Measurements from ENCODE around the gene FBXO47.
"Not testable (repeated sequence)": the region's sequence is repeated elsewhere in the genome, so short reads cannot be mapped to it uniquely, and the experiment has no call there.

Gene FBXO47

GRCh38 chr17:38982858-38983746, 15.9 kb upstream of the FBXO47 start:
- DNase-seq = peak; percentile 48
- Histone ChIP-seq H3K36me3 (replicated peaks) (no peaks in the 10 kb centered on the region), H3K27ac (no peak overlapping the region), H3K27me3 (replicated peaks) (no peaks in the 10 kb centered on the region), H3K4me3 (ENCODE audit: low read depth, low read length) (no peak overlapping the region)
- in situ Hi-C loops (cut with HindIII; ENCODE audit: low pct_ligation_motif_present, low sequenced_read_pairs) = no loop called here
- TF ChIP-seq CTCF (IDR thresholded peaks at IDR 0.05; ENCODE audit: low read depth, low read length, missing control alignments) = peak; percentile 80

GRCh38 chr17:38981636-38982035, 14.4 kb upstream of the FBXO47 start:
- H3K4me3 ChIP-seq (ENCODE audit: low read depth, low read length) = no peak overlapping the region
- H3K27me3 ChIP-seq (replicated peaks) = no peaks in the 10 kb centered on the region
- H3K36me3 ChIP-seq (replicated peaks) = no peaks in the 10 kb centered on the region
- no peak for DNase-seq
- in situ Hi-C loops (cut with HindIII; ENCODE audit: low pct_ligation_motif_present, low sequenced_read_pairs) = no loop called here
- no peak overlapping the region for H3K27ac ChIP-seq
- TF ChIP-seq CTCF (IDR thresholded peaks at IDR 0.05; ENCODE audit: low read depth, low read length, missing control alignments) = no peak

GRCh38 chr17:38980490-38981217, 13.5 kb upstream of the FBXO47 start:
- in situ Hi-C loops (cut with HindIII; ENCODE audit: low pct_ligation_motif_present, low sequenced_read_pairs) = no loop called here
- DNase-seq = no peak
- TF ChIP-seq CTCF (IDR thresholded peaks at IDR 0.05; ENCODE audit: low read depth, low read length, missing control alignments) = no peak
- Histone ChIP-seq H3K27me3 (replicated peaks) (no peaks in the 10 kb centered on the region), H3K27ac (no peak overlapping the region), H3K36me3 (replicated peaks) (no peaks in the 10 kb centered on the region), H3K4me3 (ENCODE audit: low read depth, low read length) (no peak overlapping the region)

GRCh38 chr17:38978180-38978579, 11.0 kb upstream of the FBXO47 start:
- Histone ChIP-seq H3K4me3 (ENCODE audit: low read depth, low read length) (no peak overlapping the region), H3K27me3 (replicated peaks) (no peaks in the 10 kb centered on the region), H3K27ac (no peak overlapping the region), H3K36me3 (replicated peaks) (no peaks in the 10 kb centered on the region)
- in situ Hi-C loops (cut with HindIII; ENCODE audit: low pct_ligation_motif_present, low sequenced_read_pairs) = no loop called here
- TF ChIP-seq CTCF (IDR thresholded peaks at IDR 0.05; ENCODE audit: low read depth, low read length, missing control alignments) = no peak
- no peak for DNase-seq

- H3K36me3 ChIP-seq (replicated peaks); in situ Hi-C loops (cut with HindIII; ENCODE audit: low pct_ligation_motif_present, low sequenced_read_pairs); DNase-seq: not testable (repeated sequence)
These were observed 9.0 kb upstream of the FBXO47 start for GRCh38 chr17:38976187-38976551.

GRCh38 chr17:38970804-38971203, 3.6 kb upstream of the FBXO47 start:
- no peaks in the 10 kb centered on the region for H3K27me3 ChIP-seq (replicated peaks)
- in situ Hi-C loops (cut with HindIII; ENCODE audit: low pct_ligation_motif_present, low sequenced_read_pairs) = no loop called here
- no peak overlapping the region for H3K4me3 ChIP-seq (ENCODE audit: low read depth, low read length)
- no peak overlapping the region for H3K27ac ChIP-seq
- H3K36me3 ChIP-seq (replicated peaks) = no peaks in the 10 kb centered on the region
- no peak for DNase-seq
- TF ChIP-seq CTCF (IDR thresholded peaks at IDR 0.05; ENCODE audit: low read depth, low read length, missing control alignments) = no peak

More at GRCh38 chr17:38976187-38976551, 9.0 kb upstream of the FBXO47 start:
- not testable (repeated sequence) for H3K27ac ChIP-seq; H3K27me3 ChIP-seq (replicated peaks); H3K4me3 ChIP-seq (ENCODE audit: low read depth, low read length)

Data from brain microvascular endothelial cell (primary cell).